NCI-H2107 treated with DMSO at 0.1 percent for 48 hours (cell line): Measurements from ENCODE around the gene NAA35.
A peak's percentile ranks its signal among the peaks of the same experiment; 100 is the strongest.
"Not testable (repeated sequence)": the region's sequence is repeated elsewhere in the genome, so short reads cannot be mapped to it uniquely, and the experiment has no call there.

Experiments used
- DNase-seq: peaks from one replicate; lab custom pipeline; 2025; ENCODE audit not compliant: unreplicated experiment; lab: John Stamatoyannopoulos, UW

NAA35 gene

DNA sequence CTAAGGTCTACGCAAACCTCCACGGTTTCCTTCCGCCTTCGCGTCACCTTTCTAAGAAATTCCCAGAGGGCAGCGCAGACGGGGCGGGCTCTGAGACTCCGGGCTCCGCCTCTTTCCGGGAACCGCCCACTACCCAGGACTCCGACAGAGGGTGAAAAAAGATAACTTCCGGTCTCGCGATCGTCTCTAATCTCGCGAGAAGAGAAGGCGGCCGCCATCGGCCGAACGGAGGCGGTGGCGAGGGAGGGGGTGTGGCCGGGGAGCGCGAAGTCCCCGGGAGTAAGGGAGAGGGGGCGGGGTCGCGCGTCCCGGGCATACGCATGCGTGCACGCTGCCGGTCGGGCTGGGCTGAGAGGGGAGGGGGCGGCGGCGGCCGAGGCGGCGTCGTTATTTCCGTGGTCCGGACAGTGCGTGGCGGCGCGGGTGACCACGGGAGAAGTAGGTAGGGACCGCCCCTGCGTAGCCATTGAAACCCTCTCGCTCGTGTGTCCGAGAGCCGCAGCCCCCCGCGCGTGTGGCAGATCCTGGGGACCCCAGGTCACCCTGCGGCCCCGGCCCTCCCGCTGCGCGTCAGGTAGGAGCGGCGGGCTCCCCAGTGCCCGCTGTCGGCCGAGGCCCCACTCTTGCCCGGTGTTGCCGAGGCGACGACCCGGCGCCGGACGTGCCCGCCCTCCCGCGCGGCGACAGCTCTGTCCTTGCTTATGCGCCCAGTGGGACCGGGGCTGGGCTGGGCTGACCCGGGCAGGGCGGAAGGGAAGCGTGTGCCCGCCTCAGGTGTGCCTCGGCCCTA, at the start of gene NAA35:
TSS of gene NAA35 (plus strand) at position 315 of the 790 bp plus-strand sequence. CDS start 1,014 bp downstream, outside the sequence.
- peak; percentile 95 for DNase-seq

DNA sequence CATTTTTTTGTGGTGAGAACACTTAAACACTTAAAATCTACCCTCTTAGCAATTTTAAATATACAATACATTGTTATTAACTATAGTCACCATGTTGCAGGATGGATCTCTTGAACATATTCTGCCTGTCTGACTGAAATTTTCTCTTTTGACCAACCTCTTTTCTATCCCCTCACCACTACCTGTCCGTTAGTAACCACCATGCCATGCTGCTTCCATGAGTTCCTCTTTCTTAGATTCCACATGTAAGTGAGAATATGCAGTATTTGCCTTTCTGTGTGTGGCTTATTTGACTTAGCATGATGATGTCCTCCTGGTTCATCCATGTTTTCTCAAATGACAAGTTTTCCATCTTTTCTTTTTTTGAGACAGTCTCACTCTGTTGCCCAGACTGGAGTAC, 48.5 kb upstream of the NAA35 start:
- no peak for DNase-seq

- DNase-seq = no peak
Observed at GRCh38 chr9:85895685-85896084, 45.3 kb upstream of the NAA35 start.

DNA sequence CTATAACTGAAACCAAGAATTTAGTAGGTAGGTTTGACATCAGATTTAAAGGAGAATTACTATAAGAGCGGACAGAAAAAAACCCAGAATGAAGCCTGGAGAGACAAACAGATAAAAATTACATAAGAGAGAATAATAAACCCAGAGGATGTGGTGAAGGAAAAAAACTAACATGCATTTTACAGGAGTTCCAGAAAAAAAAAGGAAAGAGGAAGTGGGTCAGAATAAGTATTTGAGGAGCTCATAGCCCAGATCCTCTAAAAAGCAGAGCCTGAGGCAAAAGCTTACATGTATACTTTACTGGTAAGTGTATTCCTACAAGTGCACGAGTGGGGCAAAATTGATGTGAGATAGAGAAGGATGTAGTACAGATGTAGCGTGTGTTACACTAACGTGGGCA, 43.1 kb upstream of the NAA35 start:
- DNase-seq = no peak

DNA sequence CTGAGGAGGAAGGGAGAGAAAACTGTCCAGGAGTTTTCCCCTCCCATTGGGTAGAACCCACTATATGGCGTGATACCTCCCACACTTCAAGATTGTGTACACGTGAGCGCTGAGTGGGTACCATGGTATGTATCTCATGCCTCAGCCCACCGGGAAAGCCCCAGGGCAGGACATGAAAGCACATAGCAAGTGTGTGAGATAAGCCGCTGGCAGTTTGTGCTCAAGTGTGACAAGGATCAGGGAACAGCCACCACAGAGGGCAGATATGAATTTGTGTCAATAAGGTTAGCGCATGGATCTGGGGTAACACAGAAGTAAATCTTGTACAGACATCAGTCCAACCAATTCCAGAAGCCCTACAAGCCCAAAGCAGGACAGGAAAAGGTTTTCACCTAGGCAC, 42.6 kb upstream of the NAA35 start:
- DNase-seq = no peak

DNA sequence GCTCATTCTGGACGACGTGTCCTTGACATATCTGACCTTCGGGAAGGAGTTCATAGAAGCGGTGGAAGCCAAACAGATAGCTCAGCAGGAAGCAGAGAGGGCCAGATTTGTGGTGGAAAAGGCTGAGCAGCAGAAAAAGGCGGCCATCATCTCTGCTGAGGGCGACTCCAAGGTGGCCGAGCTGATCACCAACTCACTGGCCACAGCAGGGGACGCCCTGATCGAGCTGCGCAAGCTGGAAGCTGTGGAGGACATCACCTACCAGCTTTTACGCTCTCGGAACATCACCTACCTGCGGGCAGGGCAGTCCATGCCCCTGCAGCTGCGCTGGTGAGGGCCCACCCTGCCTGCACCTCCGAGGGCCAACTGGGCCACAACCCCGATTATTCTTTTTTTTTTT, 41.6 kb upstream of the NAA35 start:
- DNase-seq = no peak

DNA sequence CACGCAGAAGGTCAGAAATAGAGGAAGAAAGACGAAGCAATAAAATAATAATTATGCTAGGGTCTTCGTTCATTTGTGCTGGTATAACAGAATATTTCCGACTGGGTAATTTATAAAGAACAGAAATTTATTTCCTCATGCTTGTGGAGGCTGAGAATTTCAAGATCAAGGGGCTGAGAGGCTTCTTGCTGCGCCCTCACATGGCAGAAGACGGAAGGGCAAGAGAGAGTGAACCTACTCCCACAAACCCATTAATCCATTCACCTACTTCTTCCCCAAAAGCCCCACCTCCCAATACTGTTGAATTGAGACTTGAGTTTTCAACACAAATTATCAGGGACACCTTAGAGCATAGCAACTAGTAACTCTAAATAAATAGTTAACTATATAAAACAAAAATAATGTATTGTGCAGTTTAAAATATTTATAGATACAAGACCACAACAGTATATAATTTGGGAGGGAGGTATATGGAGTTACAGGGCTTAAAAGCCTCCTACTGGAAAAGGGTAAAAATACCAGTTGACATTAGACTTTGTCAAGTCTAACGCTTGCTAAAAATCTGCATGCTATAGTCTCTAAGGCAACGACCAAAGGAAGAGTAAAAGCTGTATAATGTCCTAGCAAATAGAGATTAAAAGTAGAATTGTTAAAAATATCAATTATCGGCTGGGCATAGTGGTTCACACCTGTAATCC, 40.3 kb upstream of the NAA35 start:
- DNase-seq = no peak

- DNase-seq = no peak
Observed at GRCh38 chr9:85904975-85905374, 36.0 kb upstream of the NAA35 start.

GRCh38 chr9:85905957-85906356, 35.0 kb upstream of the NAA35 start:
- DNase-seq = no peak

- peak; percentile 61 for DNase-seq
Observed at GRCh38 chr9:85909390-85909789, 31.6 kb upstream of the NAA35 start.

DNA sequence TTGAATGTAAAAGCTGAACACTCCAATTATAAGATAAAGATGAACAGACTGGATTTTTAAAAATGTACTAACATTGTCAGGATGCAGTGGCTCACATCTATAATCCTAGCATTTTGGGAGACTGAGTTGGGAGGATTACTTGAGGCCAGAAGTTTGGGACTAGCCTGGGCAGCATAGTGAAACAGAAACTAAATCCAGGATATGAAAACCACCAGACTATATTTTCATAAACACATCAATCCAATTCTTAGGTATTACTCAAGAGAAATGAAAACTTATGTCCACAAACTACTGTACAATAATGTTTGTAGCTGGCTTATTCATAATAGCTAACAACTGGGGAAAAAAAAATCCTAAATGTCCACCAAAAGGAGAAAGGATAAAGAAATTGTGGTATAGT, 26.8 kb upstream of the NAA35 start:
- no peak for DNase-seq

DNA sequence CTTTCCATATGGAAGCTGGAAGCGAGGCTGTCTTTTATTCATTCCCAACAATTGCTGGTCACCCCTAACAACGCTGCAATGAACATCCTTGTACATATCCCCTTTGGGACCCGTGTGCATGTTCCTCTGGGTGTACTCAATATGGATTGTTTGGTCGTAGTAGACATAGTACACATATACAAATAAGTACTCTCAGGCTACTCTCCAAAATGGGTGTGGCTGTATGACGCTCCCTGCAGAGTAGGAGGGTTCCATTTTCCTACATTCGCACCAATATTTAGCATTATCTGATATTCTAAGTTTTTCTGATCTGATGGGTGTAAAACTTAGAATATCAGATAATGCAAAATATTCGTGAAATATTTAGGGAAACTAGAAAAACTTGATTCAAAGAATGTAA, 23.2 kb upstream of the NAA35 start:
- DNase-seq = no peak

DNA sequence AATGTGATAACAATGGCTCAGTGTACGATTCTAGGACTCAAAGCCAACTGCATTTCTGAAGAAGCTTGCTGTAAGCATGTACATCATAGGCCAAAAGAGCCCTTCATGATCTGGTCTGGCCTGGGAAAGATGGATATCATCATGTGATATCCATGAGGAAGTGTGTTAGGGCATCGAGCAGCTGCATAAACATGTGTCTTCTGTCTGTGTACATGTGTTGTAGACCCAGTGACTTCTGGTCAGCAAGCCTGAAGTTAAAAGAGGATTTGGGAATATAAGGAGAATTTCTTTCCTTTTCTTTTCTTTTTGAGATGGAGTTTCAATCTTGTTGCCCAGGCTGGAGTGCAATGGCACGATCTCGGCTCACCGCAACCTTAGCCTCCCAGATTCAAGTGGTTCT, 15.5 kb upstream of the NAA35 start:
- no peak for DNase-seq

DNA sequence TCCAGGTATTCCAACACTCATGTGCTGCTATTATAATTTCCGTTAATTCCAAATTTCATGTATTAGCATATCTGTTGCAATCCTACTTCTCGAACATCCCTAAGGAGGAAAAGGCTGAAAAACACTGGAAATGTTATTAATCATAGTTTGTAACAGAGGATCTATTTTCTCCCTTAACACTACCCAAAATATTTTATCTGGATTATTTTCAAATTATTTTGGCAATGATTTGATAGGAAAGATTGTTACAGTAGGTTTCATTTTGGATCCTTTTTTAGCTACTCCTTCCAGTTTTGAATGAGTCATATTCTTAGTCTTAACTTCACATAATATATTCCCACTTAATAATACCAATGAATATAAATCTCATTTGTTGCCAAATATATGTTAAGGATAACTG, 13.9 kb upstream of the NAA35 start:
- DNase-seq = no peak

- DNase-seq = no peak
Observed at GRCh38 chr9:85931495-85931894, 9.5 kb upstream of the NAA35 start.

GRCh38 chr9:85935950-85936349, 5.0 kb upstream of the NAA35 start:
- DNase-seq = not testable (repeated sequence)

- DNase-seq = no peak
Observed at GRCh38 chr9:85940275-85940831, 593 bp upstream of the NAA35 start.

DNA sequence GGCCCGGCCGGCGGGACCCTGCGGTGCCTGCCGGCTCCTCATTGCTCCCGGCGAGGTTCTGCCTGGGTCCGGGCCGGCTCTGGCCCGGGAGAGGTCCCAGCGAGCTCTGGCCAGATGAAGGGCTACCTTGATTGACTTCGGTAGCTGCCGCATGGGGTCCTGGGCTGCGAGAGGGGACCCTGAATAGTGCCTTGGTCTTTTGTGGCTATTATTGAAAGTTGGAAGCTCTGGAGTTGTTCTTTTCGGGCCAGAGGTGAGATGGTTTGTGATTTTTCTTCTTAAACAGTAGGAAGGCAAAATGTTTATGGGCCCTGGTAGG, 635 bp downstream of the NAA35 start:
- no peak for DNase-seq

- no peak for DNase-seq
Observed at GRCh38 chr9:85941966-85942912, 1.3 kb downstream of the NAA35 start.

- no peak for DNase-seq
Observed at GRCh38 chr9:85942913-85943709, 2.2 kb downstream of the NAA35 start.
